Astrocyte of the spinal cord (primary cell): ENCODE measurements around the gene ISL1.

Experiments
- DNase-seq: peaks from one replicate; pipeline ENCODE4 v3.0.0; 2011; ENCODE audit warnings: low read depth, low spot score
- H3K4me3 ChIP-seq: 2 replicates; pipeline ENCODE4 v1.5.1; 2011; ENCODE audit warnings: low read depth, mild to moderate bottlenecking, low read length, moderate library complexity
- CTCF ChIP-seq: IDR thresholded peaks from 2 replicates; pipeline ENCODE4 v1.5.1; 2012; ENCODE audit warnings: low read depth, mild to moderate bottlenecking, low read length, inconsistent platforms
- in situ Hi-C: cut with HindIII; loops from 2 replicates; pipeline ENCODE4 v1.10.0; 2017; ENCODE audit warnings: low sequenced_read_pairs

The ISL1 gene

GRCh38 chr5:51373880-51374523 lies 9.2 kb upstream of the ISL1 start:
- DNase-seq, result no peak
- in situ Hi-C loops, result no loop called here
- TF ChIP-seq CTCF, result no peak
- H3K4me3 ChIP-seq, result no peak overlapping the region

DNA sequence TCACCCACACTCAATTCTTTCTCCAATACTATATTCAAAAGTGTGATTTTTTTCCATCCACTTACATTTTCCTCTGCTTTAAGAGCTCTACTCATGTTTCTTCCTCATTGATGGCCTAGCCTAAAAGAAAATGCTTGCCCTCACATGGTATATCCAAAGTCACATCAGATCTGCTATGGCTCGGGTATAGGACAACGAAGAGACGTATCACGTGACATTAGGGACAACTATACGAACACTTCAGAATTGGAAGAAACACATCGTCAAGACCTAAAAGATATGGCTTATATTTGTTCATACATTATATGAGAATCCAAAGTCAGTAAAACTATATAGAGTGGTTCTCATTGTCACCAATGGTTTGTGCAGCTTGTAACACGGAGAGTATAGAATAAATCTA lies 8.2 kb upstream of the ISL1 start:
- TF ChIP-seq CTCF, result no peak
- no peak overlapping the region for H3K4me3 ChIP-seq
- in situ Hi-C loops, result no loop called here
- no peak for DNase-seq

DNA sequence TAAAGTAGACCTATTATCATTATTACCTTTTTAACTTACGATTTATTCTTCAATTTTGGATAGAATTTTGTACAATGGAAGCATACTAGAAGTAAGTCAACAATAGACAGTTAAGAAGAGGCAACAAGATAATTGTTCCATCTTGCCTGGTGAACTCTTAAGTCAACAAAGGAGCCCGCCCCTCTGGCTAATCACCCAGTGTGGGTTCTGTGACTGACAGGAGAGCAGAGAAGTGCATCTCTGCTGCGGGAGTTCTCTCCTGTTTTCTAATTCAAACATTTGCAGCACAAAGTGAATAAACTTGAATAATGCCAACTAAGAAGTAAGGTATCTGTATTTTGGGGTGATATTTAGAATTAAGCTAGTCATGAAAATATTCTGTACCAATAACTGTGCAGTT lies 6.7 kb upstream of the ISL1 start:
- no peak for DNase-seq
- no peak for TF ChIP-seq CTCF
- in situ Hi-C loops, result no loop called here
- no peak overlapping the region for H3K4me3 ChIP-seq

DNA sequence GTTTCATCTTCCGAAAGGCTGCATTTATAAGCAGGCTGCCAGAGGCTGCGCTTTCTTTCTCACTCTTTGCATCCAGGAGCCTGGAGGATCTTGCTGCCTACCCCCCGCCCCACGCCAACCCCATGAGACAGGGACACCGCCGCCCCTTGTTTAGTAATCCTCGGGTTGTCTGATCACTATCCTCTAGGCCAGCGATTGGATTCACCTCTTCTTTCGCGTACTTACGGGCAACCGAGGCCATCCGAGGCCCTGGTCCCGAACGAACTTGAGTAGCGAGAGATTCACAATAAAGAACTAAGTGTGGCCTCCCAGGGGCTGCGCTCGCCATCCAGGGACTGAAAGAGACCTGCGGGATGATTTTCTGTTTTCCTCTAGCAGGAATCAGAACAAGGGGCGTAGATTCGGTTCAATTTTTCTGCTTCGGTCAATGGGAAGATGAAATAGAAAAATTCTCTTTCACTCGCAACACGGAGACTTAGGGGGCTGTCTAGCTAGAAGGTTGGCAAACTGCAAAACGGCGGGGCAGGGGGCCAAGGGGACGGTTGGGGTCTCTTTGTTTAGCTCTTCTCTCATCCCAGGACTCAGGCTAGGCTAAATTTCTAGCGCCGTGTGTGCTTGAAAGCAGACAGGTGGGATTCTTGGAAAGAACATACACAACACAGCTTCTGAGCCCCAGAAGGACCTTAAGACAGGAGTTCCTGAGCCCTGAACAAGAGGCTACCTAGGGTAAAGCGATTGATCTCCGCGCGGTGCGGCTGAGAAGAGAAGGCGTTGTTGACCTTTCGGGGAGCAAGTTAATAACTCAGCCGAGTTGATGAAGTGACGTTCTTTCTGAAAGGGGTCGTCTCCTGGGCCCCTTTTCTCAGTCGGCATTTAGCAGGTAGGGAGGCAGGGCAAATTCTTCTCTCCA lies 5.8 kb upstream of the ISL1 start:
- TF ChIP-seq CTCF, result no peak
- H3K4me3 ChIP-seq, result no peak overlapping the region
- in situ Hi-C loops, result no loop called here

DNA sequence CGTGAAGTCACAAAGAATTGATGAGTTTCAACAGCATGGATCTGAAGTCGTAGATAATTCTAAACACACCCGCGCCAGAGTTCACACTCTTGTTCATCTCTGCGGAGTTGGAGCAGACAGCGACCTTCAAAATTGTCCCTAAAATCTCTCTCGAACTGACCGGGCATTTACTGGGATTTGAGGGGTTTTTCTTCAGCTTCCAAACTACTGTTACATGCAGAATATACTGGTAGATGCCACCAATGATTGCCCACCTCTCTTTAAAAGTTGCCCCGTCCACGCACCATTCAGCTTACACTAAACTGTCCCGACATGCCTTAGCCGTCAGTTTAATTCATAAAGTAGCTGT lies 5.2 kb upstream of the ISL1 start:
- H3K4me3 ChIP-seq, result no peak overlapping the region
- no peak for DNase-seq
- no peak for TF ChIP-seq CTCF
- in situ Hi-C loops, result no loop called here

More for the DNA sequence above, 5.8 kb upstream of the ISL1 start:
- no peak for DNase-seq

DNA sequence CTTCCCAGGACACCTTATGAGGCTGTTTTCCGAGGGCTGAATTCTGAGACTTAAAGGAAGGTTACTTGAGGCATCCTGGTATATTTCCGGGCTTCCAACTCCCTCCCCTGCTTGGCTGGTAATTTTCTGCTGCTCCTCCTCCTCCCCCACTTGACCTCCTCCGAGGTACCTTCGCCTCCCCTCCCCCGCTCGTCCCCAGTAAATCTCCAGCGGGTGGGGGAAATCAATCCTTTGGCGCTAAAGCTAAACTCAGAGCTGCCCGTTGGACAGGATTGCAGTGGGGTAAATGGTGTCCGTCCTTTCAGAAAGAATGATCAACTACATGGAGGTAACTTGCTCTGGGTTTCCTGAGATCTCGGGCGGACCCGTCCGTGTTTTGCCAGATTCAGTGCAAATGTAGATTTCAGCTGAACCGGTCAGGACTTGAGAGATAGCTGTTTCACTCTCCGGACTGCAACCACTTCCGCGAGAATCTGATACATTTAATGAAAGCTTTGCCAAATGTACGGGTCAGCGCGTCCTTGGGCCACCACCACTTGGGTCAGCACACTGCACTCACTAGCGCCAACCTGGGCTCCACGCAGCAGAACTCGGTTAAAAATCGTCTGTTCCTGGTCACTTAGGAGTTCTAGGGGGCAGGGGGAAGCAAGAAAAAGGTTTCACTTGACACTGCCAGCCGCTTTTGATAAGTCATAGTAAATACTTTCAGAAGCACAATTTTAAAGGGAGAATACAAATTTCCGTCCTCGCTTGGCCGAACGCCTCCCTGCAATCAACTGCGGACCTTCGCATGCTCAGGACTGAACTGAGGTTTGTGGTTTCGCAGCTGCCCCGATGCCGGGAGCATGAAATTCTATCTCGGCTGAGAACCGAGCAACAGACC lies 4.6 kb upstream of the ISL1 start:
- TF ChIP-seq CTCF, result no peak
- in situ Hi-C loops, result no loop called here
- peak; percentile 19 for DNase-seq
- no peak overlapping the region for H3K4me3 ChIP-seq
